HEK293T (cell line): Measurements from ENCODE around the gene NOL4L.

Source experiments
- ELF4 ChIP-seq: fragments of 450-650 bp; IDR thresholded peaks from 2 replicates; pipeline ENCODE4 v1.6.1; 2017; ENCODE audit warnings: antibody characterized with exemption
- FOXA1 ChIP-seq: fragments of 450-650 bp; IDR thresholded peaks from 2 replicates; pipeline ENCODE4 v1.6.1; 2016; ENCODE audit warnings: mild to moderate bottlenecking
- FOXK2 ChIP-seq: fragments of 450-650 bp; IDR thresholded peaks from 2 replicates; pipeline ENCODE4 v1.6.1; 2016; ENCODE audit warnings: mild to moderate bottlenecking
- HDGF ChIP-seq: fragments of 450-650 bp; IDR thresholded peaks from 2 replicates; pipeline ENCODE4 v1.6.1; 2017; ENCODE audit warnings: antibody characterized with exemption, borderline replicate concordance

- TF ChIP-seq FOXK2 (no peak), HDGF (no peak), ELF4 (no peak), FOXA1 (no peak)
These were observed 29.5 kb downstream of the NOL4L start for GRCh38 chr20:32555584-32555983.
